Right lobe of liver (tissue), 6 donors: Measurements from ENCODE around the gene NAV1. TPM values are rescaled to one million over a fixed set of nuclear protein-coding genes. Genes with fewer than 3 reads are reported as not detected.
"Not testable (repeated sequence)": the region's sequence is repeated elsewhere in the genome, so short reads cannot be mapped to it uniquely, and the experiment has no call there.

ENCODE experiments used
- ATAC-seq, 4 donors: fragments of 200-7000 bp; cut with Tn5 transposase; one replicate each; pipeline ENCODE4 v1.9.1; 2020; ENCODE audit warnings: mild to moderate bottlenecking in 4 of 4, moderate library complexity in 4 of 4
- DNase-seq, 3 donors: peaks; one replicate each; pipeline ENCODE4 v3.0.0-alpha.2; 2020
- H3K27ac ChIP-seq, 3 donors: fragments of 200-600 bp; one replicate each; pipeline ENCODE4 v1.8.0; 2022
- H3K27me3 ChIP-seq, 2 donors: fragments of 200-600 bp; one replicate each; pipeline ENCODE4 v1.8.0; 2022
- H3K36me3 ChIP-seq, 4 donors: fragments of 200-600 bp; sonication (generic) in 1 of 4; one replicate each; pipeline versions ENCODE4 v1.5.1 to v1.8.0; 2017 to 2022; ENCODE audit warnings: control low read depth in 1 of 4
- H3K4me1 ChIP-seq, 4 donors: fragments of 200-600 bp; sonication (generic) in 1 of 4; one replicate each; pipeline versions ENCODE4 v1.5.1 to v1.8.0; 2017 to 2022; ENCODE audit warnings: control low read depth in 1 of 4
- H3K4me3 ChIP-seq, 3 donors: fragments of 200-600 bp; one replicate each; pipeline ENCODE4 v1.8.0; 2022
- H3K9me3 ChIP-seq, 4 donors: fragments of 200-600 bp; sonication (generic) in 1 of 4; one replicate each; pipeline versions ENCODE4 v1.5.1 to v1.8.0; 2017 to 2022; ENCODE audit warnings: control low read depth in 1 of 4
- POLR2A ChIP-seq: fragments of 450-650 bp; IDR thresholded peaks from one replicate; pipeline ENCODE4 v1.6.1; 2017; ENCODE audit warnings: antibody characterized with exemption, mild to moderate bottlenecking
- WGBS: methylation state at CpG from one replicate; pipeline ENCODE4 v1.1.6; 2018; ENCODE audit warnings: low coverage, low lambda C conversion rate; ENCODE audit not compliant: insufficient coverage; ENCODE audit errors: missing lambda C conversion rate; 5-methylcytosine and 5-hydroxymethylcytosine counted together
- intact Hi-C, 2 donors: fragments of 100-400 bp; cut with DNase I; formaldehyde crosslinking; loops; one replicate each; pipeline versions ENCODE4 v1.11.2 to v1.14.1; 2022
- total RNA-seq, 6 experiments: library from RNA; depleted of rRNA in 2 of 6; stranded (reverse); fragments of >200 nt in 2 of 6; fragmentation: NEBNext Ultra II Directional in 3 of 6; extraction: Animal tissue kit (Norgen Biotek cat#: 25700) in 3 of 6; gene quantifications; one replicate each; pipeline versions ENCODE4 v1.1.0 to v1.2.4, GENCODE V29; 2016 to 2023
- TF ChIP-seq, protein P1 (sequence below), 4 donors: fragments of 200-600 bp in 3 of 4; fragments of 450-650 bp in 1 of 4; IDR thresholded peaks; one replicate each; pipeline versions ENCODE4 v1.5.1 to v1.8.0; 2016 to 2022; ENCODE audit warnings: antibody characterized with exemption in 4 of 4, mild to moderate bottlenecking in 2 of 4
- donor health status: DM: no; HTN: yes; CAD: no.
- donor health status: DM: no; HTN: no; CAD: no.
- donor health status: DM: no; HTN: no; CAD: no.
- donor health status: DM: no; HTN: yes; CAD: no.
- donor health status: DM: no; HTN: yes; CAD: no.

The NAV1 gene
- total RNA-seq, 6 experiments from 2014 or later: 2.1 to 7.4 (median 3.7) TPM

DNA sequence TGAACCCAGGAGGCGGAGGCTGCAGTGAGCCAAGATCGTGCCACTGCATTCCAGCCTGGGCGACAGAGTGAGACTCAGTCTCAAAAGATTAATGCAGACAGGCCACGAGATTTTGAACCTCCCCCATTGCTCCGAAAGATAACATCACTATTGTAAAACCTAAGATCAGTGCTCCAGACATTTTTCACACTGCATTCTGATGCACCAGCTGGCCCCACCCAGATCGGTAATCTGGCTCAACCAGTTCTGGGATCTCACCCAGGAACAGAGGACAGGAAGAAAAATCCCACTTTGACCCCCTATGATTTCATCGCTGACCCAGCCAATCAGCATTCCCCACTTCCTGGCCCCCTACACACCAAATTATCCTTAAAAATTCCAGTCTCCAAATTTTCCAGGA is 21.3 kb upstream of the NAV1 start:
- Histone ChIP-seq H3K9me3 (no peaks in the 10 kb centered on the region), H3K36me3 (no peaks in the 10 kb centered on the region), H3K27ac (no peak overlapping the region), H3K4me3 (no peak overlapping the region), H3K4me1 (peaks cover 0 to 2% (median 2%) of the 10 kb centered on the region in 4 donors), H3K27me3 (no peaks in the 10 kb centered on the region)
- ATAC-seq (no peak), DNase-seq (no peak)
- TF ChIP-seq POLR2A: no peak
- TF ChIP-seq, protein P1, sequence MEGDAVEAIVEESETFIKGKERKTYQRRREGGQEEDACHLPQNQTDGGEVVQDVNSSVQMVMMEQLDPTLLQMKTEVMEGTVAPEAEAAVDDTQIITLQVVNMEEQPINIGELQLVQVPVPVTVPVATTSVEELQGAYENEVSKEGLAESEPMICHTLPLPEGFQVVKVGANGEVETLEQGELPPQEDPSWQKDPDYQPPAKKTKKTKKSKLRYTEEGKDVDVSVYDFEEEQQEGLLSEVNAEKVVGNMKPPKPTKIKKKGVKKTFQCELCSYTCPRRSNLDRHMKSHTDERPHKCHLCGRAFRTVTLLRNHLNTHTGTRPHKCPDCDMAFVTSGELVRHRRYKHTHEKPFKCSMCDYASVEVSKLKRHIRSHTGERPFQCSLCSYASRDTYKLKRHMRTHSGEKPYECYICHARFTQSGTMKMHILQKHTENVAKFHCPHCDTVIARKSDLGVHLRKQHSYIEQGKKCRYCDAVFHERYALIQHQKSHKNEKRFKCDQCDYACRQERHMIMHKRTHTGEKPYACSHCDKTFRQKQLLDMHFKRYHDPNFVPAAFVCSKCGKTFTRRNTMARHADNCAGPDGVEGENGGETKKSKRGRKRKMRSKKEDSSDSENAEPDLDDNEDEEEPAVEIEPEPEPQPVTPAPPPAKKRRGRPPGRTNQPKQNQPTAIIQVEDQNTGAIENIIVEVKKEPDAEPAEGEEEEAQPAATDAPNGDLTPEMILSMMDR (IDR thresholded peaks at IDR 0.05): no peak
- intact Hi-C loops: loop anchor here in 1 of 2 donors (5.0 kb wide), 1 partner anchor 35 kb away; no protein-coding TSS in a partner anchor
- WGBS: 77% methylated on average over 2 of the region's 7 CpGs

DNA sequence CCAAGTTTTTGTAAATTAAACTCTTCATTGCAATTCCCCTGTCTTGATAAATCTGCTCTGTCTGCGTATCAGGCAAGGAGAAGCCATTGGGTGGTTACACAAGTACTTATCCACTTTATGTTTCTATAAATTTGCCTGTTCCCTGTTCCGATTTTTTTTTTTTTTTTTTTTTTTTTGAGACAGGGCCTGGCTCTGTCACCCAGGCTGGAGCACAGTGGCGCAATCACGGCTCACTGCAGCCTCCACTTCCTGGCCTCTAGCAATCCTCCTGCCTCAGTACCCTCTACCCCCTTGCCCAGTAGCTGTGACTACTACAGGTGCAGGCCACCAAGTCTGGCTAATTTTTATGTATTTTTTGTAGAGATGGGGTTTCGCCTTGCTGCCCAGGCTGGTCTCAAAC is 20.9 kb upstream of the NAV1 start:
- no peaks in the 10 kb centered on the region for H3K9me3 ChIP-seq
- no peak overlapping the region for H3K27ac ChIP-seq
- intact Hi-C loops: loop anchor here in 1 of 2 donors (5.0 kb wide), 1 partner anchor 36 kb away; no protein-coding TSS in a partner anchor
- no peak overlapping the region for H3K4me3 ChIP-seq
- ATAC-seq (no peak), DNase-seq (no peak)
- TF ChIP-seq, protein P1 (IDR thresholded peaks at IDR 0.05): no peak
- H3K27me3 ChIP-seq: no peaks in the 10 kb centered on the region
- H3K4me1 ChIP-seq: no peaks in the 10 kb centered on the region
- 84% methylated on average over 5 of the region's 5 CpGs for WGBS
- H3K36me3 ChIP-seq: no peaks in the 10 kb centered on the region

DNA sequence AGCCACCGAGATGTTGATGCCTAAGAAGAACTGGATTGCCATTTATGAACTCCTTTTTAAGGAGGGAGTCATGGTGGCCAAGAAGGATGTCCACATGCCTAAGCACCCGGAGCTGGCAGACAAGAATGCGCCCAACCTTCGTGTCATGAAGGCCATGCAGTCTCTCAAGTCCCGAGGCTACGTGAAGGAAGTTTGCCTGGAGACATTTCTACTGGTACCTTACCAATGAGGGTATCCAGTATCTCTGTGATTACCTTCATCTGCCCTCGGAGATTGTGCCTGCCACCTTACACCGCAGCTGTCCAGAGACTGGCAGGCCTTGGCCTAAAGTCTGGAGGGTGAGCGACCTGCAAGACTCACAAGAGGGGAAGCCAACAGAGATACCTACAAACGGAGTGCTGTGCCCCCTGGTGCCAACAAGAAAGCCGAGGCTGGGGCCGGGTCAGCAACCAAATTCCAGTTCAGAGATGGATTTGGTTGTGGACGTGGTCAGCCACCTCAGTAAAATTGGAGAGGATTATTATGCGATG is 18.8 kb upstream of the NAV1 start:
- H3K4me3 ChIP-seq, H3K36me3 ChIP-seq, H3K9me3 ChIP-seq, intact Hi-C loops, DNase-seq, ATAC-seq, H3K4me1 ChIP-seq, H3K27me3 ChIP-seq, H3K27ac ChIP-seq: not testable (repeated sequence)
- 72% methylated on average over 10 of the region's 14 CpGs for WGBS

DNA sequence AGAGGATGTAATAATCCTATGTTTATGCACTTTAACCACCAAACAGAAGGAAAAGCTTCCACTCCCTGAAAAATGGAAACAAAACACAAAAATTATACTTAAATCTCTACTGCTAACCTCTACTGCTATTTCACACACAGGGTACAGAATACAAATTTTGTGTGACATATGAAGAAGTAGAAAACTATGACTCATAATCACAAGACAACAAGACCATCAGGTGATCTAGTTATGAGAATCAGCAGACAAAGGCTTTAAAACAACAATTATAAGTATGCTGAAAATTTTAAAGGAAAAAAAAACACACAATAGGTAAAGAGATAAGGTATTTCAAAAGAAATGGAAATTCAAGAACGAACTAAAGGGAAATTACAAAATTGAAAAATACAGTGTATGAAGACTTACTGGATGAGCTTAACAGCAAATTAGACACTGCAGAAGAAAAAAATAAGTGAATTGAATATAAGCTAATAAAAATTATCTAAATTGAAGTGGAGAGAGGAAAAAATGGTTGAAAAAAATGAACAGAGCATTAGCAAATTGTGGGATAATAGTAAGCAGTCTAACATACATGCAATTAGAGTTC is 13.6 kb upstream of the NAV1 start:
- Histone ChIP-seq H3K27me3 (no peaks in the 10 kb centered on the region), H3K4me3 (no peak overlapping the region), H3K27ac (no peak overlapping the region), H3K36me3 (no peaks in the 10 kb centered on the region), H3K9me3 (no peaks in the 10 kb centered on the region), H3K4me1 (no peaks in the 10 kb centered on the region)
- ATAC-seq (no peak), DNase-seq (no peak)
- TF ChIP-seq, protein P1 (IDR thresholded peaks at IDR 0.05): no peak
- no peak for TF ChIP-seq POLR2A
- intact Hi-C loops: no loop called here
- 83% methylated on average over 1 of the region's 1 CpG for WGBS

DNA sequence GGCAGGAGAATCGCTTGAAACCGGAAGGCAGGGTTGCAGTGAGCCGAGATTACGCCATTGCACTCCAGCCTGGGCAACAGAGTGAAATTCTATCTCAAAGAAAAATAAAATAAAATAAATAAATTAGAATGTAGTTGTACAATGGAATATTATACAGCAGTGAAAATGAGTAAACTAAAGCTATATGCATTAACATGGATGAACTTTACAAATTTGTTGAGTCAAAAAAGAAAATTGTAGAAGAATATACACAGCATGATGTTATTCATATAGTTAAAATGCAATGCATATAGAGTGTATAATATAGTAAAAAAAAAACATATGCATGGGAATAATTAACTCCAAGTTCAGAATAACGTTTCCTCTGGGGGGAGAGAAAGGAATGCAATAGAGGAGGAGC is 11.0 kb upstream of the NAV1 start:
- intact Hi-C loops: no loop called here
- ATAC-seq (no peak), DNase-seq (no peak)
- Histone ChIP-seq H3K27me3 (no peaks in the 10 kb centered on the region), H3K9me3 (no peaks in the 10 kb centered on the region), H3K4me3 (no peak overlapping the region), H3K4me1 (no peaks in the 10 kb centered on the region), H3K36me3 (no peaks in the 10 kb centered on the region), H3K27ac (no peak overlapping the region)
- TF ChIP-seq POLR2A: no peak
- TF ChIP-seq, protein P1 (IDR thresholded peaks at IDR 0.05): no peak
- 94% methylated on average over 5 of the region's 5 CpGs for WGBS
